HepG2 (cell line): Measurements from ENCODE around the gene MRFAP1L1. TPM values are rescaled to one million over a fixed set of nuclear protein-coding genes. Genes with fewer than 3 reads are reported as not detected.

Experiments
- ARID5B ChIP-seq: IDR thresholded peaks from 2 replicates; pipeline ENCODE4 v1.4.0; 2020; ENCODE audit warnings: mild to moderate bottlenecking, missing genetic modification reagents
- ARNT2 ChIP-seq: sonication (generic); formaldehyde crosslinking; IDR thresholded peaks from 2 replicates; pipeline ENCODE4 v1.8.0; 2022; ENCODE audit warnings: mild to moderate bottlenecking, low read depth, missing genetic modification reagents, moderate library complexity
- FOXA1 ChIP-seq, 2 experiments: fragments of 450-650 bp in 1 of 2; sonication (generic) in 1 of 2; formaldehyde crosslinking in 1 of 2; IDR thresholded peaks; 2 replicates each; pipeline versions ENCODE4 v1.4.0 to v1.6.1; 2016 to 2020; ENCODE audit warnings: missing genetic modification reagents in 1 of 2
- GFI1 ChIP-seq: sonication (generic); formaldehyde crosslinking; IDR thresholded peaks from 2 replicates; pipeline ENCODE4 v1.5.0; 2020; ENCODE audit warnings: missing genetic modification reagents, mild to moderate bottlenecking, borderline replicate concordance
- GTF3A ChIP-seq: sonication (generic); formaldehyde crosslinking; conservative IDR thresholded peaks from 2 replicates; pipeline ENCODE4 v1.4.0; 2020; ENCODE audit warnings: mild to moderate bottlenecking, missing genetic modification reagents
- LCORL ChIP-seq, 2 experiments: fragments of 450-650 bp in 1 of 2; sonication (generic) in 1 of 2; formaldehyde crosslinking in 1 of 2; IDR thresholded peaks; 2 replicates each; pipeline versions ENCODE4 v1.5.0 to v1.6.1; 2017 to 2020; ENCODE audit warnings: antibody characterized with exemption in 1 of 2, missing genetic modification reagents in 1 of 2
- PHF21A ChIP-seq: sonication (generic); formaldehyde crosslinking; IDR thresholded peaks from 2 replicates; pipeline ENCODE4 v1.5.0; 2020; ENCODE audit warnings: mild to moderate bottlenecking, missing genetic modification reagents
- POLR2G ChIP-seq: fragments of 200-400 bp; formaldehyde crosslinking; IDR thresholded peaks from 2 replicates; pipeline ENCODE4 v1.6.1; 2018; ENCODE audit warnings: mild to moderate bottlenecking, low read depth, low read length, moderate library complexity
- SIN3A ChIP-seq: IDR thresholded peaks from 2 replicates; pipeline ENCODE4 v1.6.1; 2011; ENCODE audit warnings: low read depth, mild to moderate bottlenecking, control low read depth, low read length, borderline replicate concordance
- THAP11 ChIP-seq: IDR thresholded peaks from 2 replicates; pipeline ENCODE4 v1.6.1; 2016; ENCODE audit warnings: missing biosample characterization, missing genetic modification reagents
- TRIM22 ChIP-seq: fragments of 450-650 bp; IDR thresholded peaks from 2 replicates; pipeline ENCODE4 v1.6.1; 2017
- UBTF ChIP-seq: sonication (generic); formaldehyde crosslinking; IDR thresholded peaks from 2 replicates; pipeline ENCODE4 v1.4.0; 2020; ENCODE audit warnings: mild to moderate bottlenecking, missing genetic modification reagents
- ZFX ChIP-seq: sonication (generic); formaldehyde crosslinking; IDR thresholded peaks from 2 replicates; pipeline ENCODE4 v1.4.0; 2020; ENCODE audit warnings: mild to moderate bottlenecking, low read depth, missing genetic modification reagents, moderate library complexity
- polyA plus RNA-seq, 8 experiments: library from polyadenylated mRNA; depleted of rRNA in 3 of 8; stranded (reverse) in 7 of 8; unstranded in 1 of 8; fragments of >200 nt; fragmentation: Illumina TruSeq in 4 of 8; extraction: Trizol in 4 of 8; gene quantifications; 2 replicates each; pipeline versions ENCODE4 v1.2.1 to v1.2.3, GENCODE V29; 2011 to 2016; ENCODE audit warnings: low read depth in 4 of 8, missing spikeins in 1 of 8, mixed read lengths in 1 of 8; ENCODE audit not compliant: insufficient read depth in 1 of 8
- total RNA-seq, 5 experiments: library from RNA; depleted of rRNA; stranded (reverse); fragments of >200 nt; fragmentation: Illumina TruSeq; extraction: Trizol; gene quantifications; 2 replicates each; pipeline ENCODE4 v1.2.3, GENCODE V29; 2016; ENCODE audit warnings: low read depth in 1 of 5
- TF ChIP-seq, protein P1 (sequence below): sonication (generic); formaldehyde crosslinking; IDR thresholded peaks from 2 replicates; pipeline ENCODE4 v1.4.0; 2020; ENCODE audit warnings: mild to moderate bottlenecking, missing genetic modification reagents
- TF ChIP-seq, protein P2 (sequence below): sonication (generic); formaldehyde crosslinking; IDR thresholded peaks from 2 replicates; pipeline ENCODE4 v1.4.0; 2020; ENCODE audit warnings: missing genetic modification reagents, borderline replicate concordance

MRFAP1L1 gene
- total and polyA plus RNA-seq, 2 of the 13 experiments (the other 11 are each of a cell fraction or from before 2014, with no cell fraction given): 44.8 to 76.6 TPM

GRCh38 chr4:6674500-6675149 lies 35.0 kb downstream of the MRFAP1L1 start (continued):
- TF ChIP-seq UBTF (no peak; the same call in none of the 2 replicates), GFI1 (CRISPR knock-in tag) (no peak), GTF3A (CRISPR knock-in tag) (no peak), FOXA1 (IDR thresholded peaks at IDR 0.05) (no peak), FOXA1 (CRISPR knock-in tag; IDR thresholded peaks at IDR 0.05) (no peak), ARID5B (CRISPR knock-in tag) (no peak), TRIM22 (no peak), PHF21A (CRISPR knock-in tag) (no peak), LCORL (IDR thresholded peaks at IDR 0.05) (no peak), LCORL (CRISPR knock-in tag; IDR thresholded peaks at IDR 0.05) (peak; percentile 60; the same call in 1 of the 2 replicates), THAP11 (CRISPR knock-in tag) (no peak), POLR2G (no peak), ARNT2 (no peak), SIN3A (peak; percentile 43; the same call in 1 of the 2 replicates), ZFX (CRISPR knock-in tag) (no peak)
- TF ChIP-seq, protein P1, sequence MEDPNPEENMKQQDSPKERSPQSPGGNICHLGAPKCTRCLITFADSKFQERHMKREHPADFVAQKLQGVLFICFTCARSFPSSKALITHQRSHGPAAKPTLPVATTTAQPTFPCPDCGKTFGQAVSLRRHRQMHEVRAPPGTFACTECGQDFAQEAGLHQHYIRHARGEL: peak; percentile 80; the same call in 1 of the 2 replicates
- TF ChIP-seq, protein P2, sequence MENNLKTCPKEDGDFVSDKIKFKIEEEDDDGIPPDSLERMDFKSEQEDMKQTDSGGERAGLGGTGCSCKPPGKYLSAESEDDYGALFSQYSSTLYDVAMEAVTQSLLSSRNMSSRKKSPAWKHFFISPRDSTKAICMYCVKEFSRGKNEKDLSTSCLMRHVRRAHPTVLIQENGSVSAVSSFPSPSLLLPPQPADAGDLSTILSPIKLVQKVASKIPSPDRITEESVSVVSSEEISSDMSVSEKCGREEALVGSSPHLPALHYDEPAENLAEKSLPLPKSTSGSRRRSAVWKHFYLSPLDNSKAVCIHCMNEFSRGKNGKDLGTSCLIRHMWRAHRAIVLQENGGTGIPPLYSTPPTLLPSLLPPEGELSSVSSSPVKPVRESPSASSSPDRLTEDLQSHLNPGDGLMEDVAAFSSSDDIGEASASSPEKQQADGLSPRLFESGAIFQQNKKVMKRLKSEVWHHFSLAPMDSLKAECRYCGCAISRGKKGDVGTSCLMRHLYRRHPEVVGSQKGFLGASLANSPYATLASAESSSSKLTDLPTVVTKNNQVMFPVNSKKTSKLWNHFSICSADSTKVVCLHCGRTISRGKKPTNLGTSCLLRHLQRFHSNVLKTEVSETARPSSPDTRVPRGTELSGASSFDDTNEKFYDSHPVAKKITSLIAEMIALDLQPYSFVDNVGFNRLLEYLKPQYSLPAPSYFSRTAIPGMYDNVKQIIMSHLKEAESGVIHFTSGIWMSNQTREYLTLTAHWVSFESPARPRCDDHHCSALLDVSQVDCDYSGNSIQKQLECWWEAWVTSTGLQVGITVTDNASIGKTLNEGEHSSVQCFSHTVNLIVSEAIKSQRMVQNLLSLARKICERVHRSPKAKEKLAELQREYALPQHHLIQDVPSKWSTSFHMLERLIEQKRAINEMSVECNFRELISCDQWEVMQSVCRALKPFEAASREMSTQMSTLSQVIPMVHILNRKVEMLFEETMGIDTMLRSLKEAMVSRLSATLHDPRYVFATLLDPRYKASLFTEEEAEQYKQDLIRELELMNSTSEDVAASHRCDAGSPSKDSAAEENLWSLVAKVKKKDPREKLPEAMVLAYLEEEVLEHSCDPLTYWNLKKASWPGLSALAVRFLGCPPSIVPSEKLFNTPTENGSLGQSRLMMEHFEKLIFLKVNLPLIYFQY (CRISPR knock-in tag): no peak
